ENCODE measurements around the gene PRKACG. TPM values are rescaled to one million over a fixed set of nuclear protein-coding genes. Genes with fewer than 3 reads are reported as not detected.

PRKACG gene
- total RNA-seq, 1 donor from 2014 or later: not detected

GRCh38 chr9:69012696-69013381 is 1.1 kb downstream of the PRKACG start:
- no peak overlapping the region for H3K4me3 ChIP-seq
- no peak for DNase-seq
- H3K36me3 ChIP-seq: no peaks in the 10 kb centered on the region
- no peaks in the 10 kb centered on the region for H3K9me3 ChIP-seq
- H3K27me3 ChIP-seq: no peaks in the 10 kb centered on the region
- peak; percentile 17 for ATAC-seq
- TF ChIP-seq CTCF (IDR thresholded peaks at IDR 0.05): no peak
- no peak overlapping the region for H3K27ac ChIP-seq
- intact Hi-C loops (cut with DNase I): no loop called here
- no peaks in the 10 kb centered on the region for H3K4me1 ChIP-seq

- no peak for ATAC-seq
- DNase-seq: no peak
- no peak for TF ChIP-seq CTCF (IDR thresholded peaks at IDR 0.05)
- no peak overlapping the region for H3K4me3 ChIP-seq
- no peak overlapping the region for H3K27ac ChIP-seq
- no peaks in the 10 kb centered on the region for H3K27me3 ChIP-seq
- H3K9me3 ChIP-seq: no peaks in the 10 kb centered on the region
- no peaks in the 10 kb centered on the region for H3K4me1 ChIP-seq
- H3K36me3 ChIP-seq: no peaks in the 10 kb centered on the region
- intact Hi-C loops (cut with DNase I): no loop called here
These were observed 4.2 kb downstream of the PRKACG start for GRCh38 chr9:69009708-69010107.

GRCh38 chr9:69004836-69005235 is 9.1 kb downstream of the PRKACG start:
- intact Hi-C loops (cut with DNase I): loop anchor here (5.0 kb wide), 1 partner anchor 423 kb away; no protein-coding TSS in a partner anchor
- H3K27me3 ChIP-seq: no peaks in the 10 kb centered on the region
- no peaks in the 10 kb centered on the region for H3K9me3 ChIP-seq
- no peak for TF ChIP-seq CTCF (IDR thresholded peaks at IDR 0.05)
- no peaks in the 10 kb centered on the region for H3K36me3 ChIP-seq
- ATAC-seq (no peak), DNase-seq (no peak)
- no peak overlapping the region for H3K4me3 ChIP-seq
- H3K27ac ChIP-seq: no peak overlapping the region
- no peaks in the 10 kb centered on the region for H3K4me1 ChIP-seq

GRCh38 chr9:69003051-69003450 is 10.9 kb downstream of the PRKACG start:
- DNase-seq (no peak), ATAC-seq (no peak)
- intact Hi-C loops (cut with DNase I): loop anchor here (5.0 kb wide), 1 partner anchor 421 kb away; no protein-coding TSS in a partner anchor
- no peaks in the 10 kb centered on the region for H3K36me3 ChIP-seq
- no peak overlapping the region for H3K27ac ChIP-seq
- no peak for TF ChIP-seq CTCF (IDR thresholded peaks at IDR 0.05)
- H3K4me1 ChIP-seq: no peaks in the 10 kb centered on the region
- no peak overlapping the region for H3K4me3 ChIP-seq
- H3K27me3 ChIP-seq: no peaks in the 10 kb centered on the region
- no peaks in the 10 kb centered on the region for H3K9me3 ChIP-seq

GRCh38 chr9:69001921-69002320 is 12.0 kb downstream of the PRKACG start:
- H3K27ac ChIP-seq: no peak overlapping the region
- no peak for TF ChIP-seq CTCF (IDR thresholded peaks at IDR 0.05)
- ATAC-seq: no peak
- H3K4me1 ChIP-seq: no peaks in the 10 kb centered on the region
- no peaks in the 10 kb centered on the region for H3K27me3 ChIP-seq
- H3K4me3 ChIP-seq: no peak overlapping the region
- no peaks in the 10 kb centered on the region for H3K36me3 ChIP-seq
- H3K9me3 ChIP-seq: no peaks in the 10 kb centered on the region
- DNase-seq: no peak
- intact Hi-C loops (cut with DNase I): loop anchor here (5.0 kb wide), 1 partner anchor 420 kb away; no protein-coding TSS in a partner anchor
